Omental fat pad (tissue), 4 donors: ENCODE measurements around the gene HGS. TPM values are rescaled to one million over a fixed set of nuclear protein-coding genes. Genes with fewer than 3 reads are reported as not detected.
A peak's percentile ranks its signal among the peaks of the same experiment; 100 is the strongest.

Experiments used
- ATAC-seq: fragments of 150-250 bp; one replicate; pipeline ENCODE4 v1.9.1; 2016; ENCODE audit warnings: mild to moderate bottlenecking, moderate library complexity; ENCODE audit not compliant: low FRiP score
- DNase-seq: peaks from one replicate; pipeline ENCODE4 v3.0.0-alpha.2; 2019; ENCODE audit warnings: low spot score
- CTCF ChIP-seq, 3 donors: fragments of 450-650 bp; IDR thresholded peaks; one replicate each; pipeline ENCODE4 v1.5.1; 2016 to 2017; ENCODE audit warnings: antibody characterized with exemption in 3 of 3, mild to moderate bottlenecking in 3 of 3, moderate library complexity in 2 of 3
- total RNA-seq, 4 donors: library from RNA; depleted of rRNA; stranded (reverse); fragments of >200 nt; gene quantifications; one replicate each; pipeline ENCODE4 v1.1.0, GENCODE V29; 2016

HGS gene
- total RNA-seq, 4 donors from 2014 or later = 54.0 to 117 (median 66.9) TPM

DNA sequence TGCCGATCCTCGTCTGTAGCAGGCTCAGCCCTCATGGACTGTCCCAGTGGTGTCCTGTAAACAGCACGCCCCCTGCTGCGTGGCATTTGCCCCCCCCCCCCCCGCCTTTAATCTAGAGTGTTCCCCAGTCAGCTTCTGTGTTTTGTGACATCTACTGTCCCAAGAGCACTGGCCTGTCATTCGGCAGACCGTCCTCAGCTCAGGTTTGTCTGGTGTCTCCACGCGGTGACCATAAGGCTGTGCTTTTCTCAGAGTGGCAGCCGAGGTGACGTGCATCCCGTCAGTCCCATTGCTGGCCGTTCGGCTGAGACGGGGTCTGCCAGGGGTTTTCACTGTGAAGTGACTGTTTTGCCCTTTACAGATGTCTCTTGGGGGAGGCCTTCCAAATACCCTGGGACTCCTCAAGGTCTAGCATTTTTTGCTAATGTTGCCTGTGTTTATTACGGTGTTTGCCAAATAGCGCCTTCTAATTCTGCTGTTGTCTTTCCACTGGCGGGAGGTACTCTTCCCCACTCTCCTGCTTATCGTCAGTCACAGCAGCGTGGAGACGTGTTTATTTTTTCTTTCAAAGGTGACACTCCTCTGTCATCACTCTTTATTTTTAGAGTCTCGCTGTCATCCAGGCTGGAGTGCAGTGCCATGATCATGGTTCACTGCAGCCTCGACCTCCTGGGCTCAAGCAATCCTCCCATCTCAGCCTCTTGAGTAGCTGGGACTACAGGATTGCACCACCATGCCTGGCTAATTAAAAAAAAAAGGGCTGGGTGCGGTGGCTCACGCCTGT is 13.6 kb downstream of the HGS start:
- no peak for DNase-seq
- TF ChIP-seq CTCF (IDR thresholded peaks at IDR 0.05) = no peak
- no peak for ATAC-seq

DNA sequence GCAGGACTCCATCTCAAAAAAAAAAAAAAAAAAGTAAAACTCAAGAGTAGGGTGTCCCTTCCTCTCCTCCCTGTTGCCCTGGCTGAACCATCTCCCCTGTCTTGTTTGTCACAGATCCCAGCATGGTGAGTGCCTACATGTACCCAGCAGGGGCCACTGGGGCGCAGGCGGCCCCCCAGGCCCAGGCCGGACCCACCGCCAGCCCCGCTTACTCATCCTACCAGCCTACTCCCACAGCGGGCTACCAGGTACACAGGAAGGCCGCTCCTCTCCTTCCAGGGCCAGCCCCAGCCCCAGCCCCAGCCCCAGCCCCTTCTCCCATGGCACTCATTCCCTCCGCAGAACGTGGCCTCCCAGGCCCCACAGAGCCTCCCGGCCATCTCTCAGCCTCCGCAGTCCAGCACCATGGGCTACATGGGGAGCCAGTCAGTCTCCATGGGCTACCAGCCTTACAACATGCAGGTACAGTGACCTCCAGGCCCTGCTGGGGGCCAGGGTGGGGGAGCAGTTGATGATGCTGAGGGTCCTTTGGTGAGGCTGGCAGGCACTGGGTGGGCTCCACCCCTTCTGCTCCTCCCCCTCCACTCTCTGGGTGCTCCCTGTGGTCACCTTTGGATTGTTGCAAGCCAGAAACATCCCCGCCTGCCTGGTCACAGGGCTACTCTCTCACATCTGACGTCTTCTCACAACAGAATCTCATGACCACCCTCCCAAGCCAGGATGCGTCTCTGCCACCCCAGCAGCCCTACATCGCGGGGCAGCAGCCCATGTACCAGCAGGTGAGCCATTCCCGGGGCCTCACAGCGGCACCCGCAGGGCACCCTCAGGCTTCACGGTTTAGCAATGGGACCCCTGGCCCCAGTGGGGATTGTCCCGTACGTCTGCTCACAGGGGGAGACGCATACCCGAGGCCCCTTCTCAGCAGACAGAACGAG is 16.8 kb downstream of the HGS start:
- no peak for DNase-seq
- no peak for TF ChIP-seq CTCF (IDR thresholded peaks at IDR 0.05)
- ATAC-seq = no peak

- DNase-seq (no peak), ATAC-seq (no peak)
- TF ChIP-seq CTCF (IDR thresholded peaks at IDR 0.05) = no peak
Observed at GRCh38 chr17:81701288-81702071, 17.7 kb downstream of the HGS start.

DNA sequence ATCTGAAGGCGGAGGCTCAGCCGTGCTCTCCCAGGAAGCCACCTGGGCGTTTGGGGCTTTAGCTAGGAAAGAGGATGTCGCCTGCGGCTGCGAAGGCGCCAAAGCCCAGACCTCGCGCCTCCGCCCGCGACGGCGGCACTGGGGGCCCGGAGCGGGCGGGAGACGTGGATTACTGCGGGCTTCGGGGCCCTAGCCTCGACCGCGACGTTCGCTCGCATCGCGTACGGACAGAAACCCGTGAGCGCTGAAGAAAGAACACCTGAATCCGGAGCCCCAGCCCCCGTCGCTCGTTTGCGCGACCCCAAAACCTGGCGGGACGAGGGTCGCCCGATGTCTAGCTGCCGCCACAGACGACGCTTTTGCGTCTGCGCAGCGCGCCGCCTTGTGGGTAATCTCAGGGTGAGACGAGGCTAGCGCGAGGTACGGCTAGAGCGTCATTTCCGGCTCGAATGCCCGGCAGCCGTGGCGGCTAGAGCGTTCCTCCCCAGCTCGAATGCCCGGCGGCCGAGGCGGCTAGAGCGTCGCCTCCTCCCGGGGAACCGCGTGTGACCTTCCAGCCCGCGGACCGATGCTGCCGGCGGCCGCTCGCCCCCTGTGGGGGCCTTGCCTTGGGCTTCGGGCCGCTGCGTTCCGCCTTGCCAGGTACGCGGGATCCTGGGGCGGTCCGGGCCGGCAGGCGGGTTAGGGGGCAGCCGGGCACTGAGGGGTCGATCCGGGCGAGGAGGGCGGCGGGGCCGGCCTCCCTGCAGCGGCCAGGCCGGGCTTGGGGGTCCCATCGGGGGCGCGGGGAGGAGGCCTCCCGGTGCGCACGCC is 19.3 kb downstream of the HGS start, which contains the start of gene MRPL12:
Gene MRPL12, plus strand, starts transcription at position 434 of the 813 bp plus-strand sequence. Its CDS starts 135 bp downstream, at position 569.
- ATAC-seq (peak; percentile 92), DNase-seq (peak; percentile 79)
- TF ChIP-seq CTCF (IDR thresholded peaks at IDR 0.05) = no peak

DNA sequence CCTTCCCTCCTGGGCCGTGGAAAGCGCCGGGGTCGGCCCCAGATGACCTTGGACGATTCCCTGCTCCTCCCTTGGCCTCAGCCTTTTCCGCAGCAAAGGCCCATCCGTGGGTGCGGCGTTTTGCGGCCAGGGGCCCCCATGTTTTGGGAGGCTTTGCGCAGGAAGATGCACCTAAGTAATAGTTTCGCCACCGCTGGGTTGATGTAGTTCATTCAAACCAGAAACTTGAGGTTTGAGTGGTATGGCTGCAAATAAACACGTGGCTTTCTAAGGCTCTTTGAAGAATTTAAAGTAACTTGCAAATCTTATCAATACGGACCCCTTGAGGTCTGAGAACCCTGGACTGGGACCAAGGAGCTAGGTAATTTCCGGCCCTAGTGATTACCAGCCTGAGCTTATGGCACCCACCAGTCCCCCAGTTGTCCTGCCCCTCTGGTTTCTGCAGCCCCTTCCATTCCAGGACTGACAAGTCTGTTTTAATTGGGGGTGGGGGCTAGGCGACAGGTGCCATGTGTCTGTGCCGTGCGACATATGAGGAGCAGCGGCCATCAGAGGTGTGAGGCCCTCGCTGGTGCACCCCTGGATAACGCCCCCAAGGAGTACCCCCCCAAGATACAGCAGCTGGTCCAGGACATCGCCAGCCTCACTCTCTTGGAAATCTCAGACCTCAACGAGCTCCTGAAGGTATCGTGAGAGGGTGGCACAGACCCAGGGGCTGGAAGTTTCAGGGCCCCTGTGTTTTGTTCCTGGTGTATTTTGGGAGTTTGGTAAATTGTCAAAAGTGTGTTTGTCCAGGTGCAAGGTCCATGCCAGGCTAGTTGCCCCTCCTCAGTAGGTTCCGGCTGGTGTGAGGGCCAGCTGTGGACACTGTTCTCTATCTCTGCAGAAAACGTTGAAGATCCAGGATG is 20.2 kb downstream of the HGS start:
- no peak for TF ChIP-seq CTCF (IDR thresholded peaks at IDR 0.05)
- DNase-seq (no peak), ATAC-seq (peak; percentile 6)
